ENCODE measurements around the gene NFIA.

DNA sequence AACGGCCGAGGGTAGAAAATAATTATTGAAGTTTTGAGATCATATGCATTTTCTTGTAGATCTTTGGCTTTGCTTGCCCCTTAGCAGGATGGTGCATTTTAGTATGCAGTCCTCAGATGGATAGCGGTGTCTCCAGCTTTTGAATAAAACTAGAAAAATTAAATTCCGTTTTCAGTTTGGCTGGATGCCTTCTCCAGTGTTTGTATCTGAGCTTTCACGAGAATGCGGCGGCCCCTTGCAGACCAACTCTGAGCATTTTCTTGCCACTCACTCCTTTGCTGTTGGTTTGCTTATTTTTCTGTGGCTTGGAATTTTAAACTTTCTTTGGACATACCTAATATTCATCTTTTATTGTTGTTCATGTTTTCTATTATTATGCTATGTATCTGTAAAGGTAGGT is 192.6 kb downstream of the NFIA start:
- TF ChIP-seq, protein P1, sequence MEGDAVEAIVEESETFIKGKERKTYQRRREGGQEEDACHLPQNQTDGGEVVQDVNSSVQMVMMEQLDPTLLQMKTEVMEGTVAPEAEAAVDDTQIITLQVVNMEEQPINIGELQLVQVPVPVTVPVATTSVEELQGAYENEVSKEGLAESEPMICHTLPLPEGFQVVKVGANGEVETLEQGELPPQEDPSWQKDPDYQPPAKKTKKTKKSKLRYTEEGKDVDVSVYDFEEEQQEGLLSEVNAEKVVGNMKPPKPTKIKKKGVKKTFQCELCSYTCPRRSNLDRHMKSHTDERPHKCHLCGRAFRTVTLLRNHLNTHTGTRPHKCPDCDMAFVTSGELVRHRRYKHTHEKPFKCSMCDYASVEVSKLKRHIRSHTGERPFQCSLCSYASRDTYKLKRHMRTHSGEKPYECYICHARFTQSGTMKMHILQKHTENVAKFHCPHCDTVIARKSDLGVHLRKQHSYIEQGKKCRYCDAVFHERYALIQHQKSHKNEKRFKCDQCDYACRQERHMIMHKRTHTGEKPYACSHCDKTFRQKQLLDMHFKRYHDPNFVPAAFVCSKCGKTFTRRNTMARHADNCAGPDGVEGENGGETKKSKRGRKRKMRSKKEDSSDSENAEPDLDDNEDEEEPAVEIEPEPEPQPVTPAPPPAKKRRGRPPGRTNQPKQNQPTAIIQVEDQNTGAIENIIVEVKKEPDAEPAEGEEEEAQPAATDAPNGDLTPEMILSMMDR (IDR thresholded peaks at IDR 0.05) = no peak
- no peak for TF ChIP-seq EZH2 (IDR thresholded peaks at IDR 0.05; ENCODE audit: borderline replicate concordance, insufficient read depth, low read depth, low read length, poor library complexity, severe bottlenecking)

Data from B cell (primary cell).